Measurements from ENCODE around the gene REX1BD. TPM values are rescaled to one million over a fixed set of nuclear protein-coding genes. Genes with fewer than 3 reads are reported as not detected.

Gene REX1BD
- total and polyA plus RNA-seq, 2 of the 13 experiments (the other 11 are each of a cell fraction or from before 2014, with no cell fraction given) = 7.5 to 25.4 TPM

DNA sequence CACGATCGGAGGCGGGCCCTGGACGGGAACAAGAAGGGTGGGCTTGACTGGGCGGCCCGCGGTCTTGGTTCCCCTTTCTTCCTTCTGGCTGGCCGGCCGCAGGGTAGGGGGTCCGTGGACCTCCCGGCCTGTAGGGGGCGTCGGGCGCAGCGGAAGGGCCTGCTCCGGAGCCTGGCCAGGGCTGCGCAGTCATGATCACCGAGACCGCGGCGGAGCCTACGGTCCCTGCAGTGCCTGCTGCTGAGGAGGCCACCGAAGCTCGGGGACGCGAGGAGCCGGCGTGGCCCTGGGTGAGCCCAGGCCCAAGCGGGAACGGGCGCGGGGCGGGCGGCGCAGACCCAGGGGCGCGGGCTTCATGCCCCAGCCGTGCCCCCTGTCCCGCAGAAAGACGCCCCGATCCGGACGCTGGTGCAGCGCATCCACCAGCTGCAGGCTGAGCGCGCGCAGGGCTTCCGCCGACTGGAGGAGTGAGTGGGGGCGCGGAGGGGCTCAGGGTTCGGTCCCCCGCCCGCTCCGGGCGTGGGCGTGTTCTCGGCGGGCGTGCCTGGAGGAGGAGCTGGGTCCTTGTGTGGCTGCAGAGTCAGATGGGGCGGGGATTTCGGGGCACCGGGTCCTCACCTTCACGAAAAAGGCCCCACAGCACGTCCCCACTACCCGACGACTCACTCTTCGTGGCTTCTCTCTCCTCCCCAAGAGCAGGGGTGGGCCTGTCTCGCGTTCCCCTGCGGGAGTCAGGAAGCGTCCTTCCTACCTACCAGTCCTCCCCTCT is at the start of gene REX1BD (continued):
- no peak for TF ChIP-seq SUZ12 (IDR thresholded peaks at IDR 0.05; ENCODE audit: low read depth, low read length)
- TF ChIP-seq, protein P1, sequence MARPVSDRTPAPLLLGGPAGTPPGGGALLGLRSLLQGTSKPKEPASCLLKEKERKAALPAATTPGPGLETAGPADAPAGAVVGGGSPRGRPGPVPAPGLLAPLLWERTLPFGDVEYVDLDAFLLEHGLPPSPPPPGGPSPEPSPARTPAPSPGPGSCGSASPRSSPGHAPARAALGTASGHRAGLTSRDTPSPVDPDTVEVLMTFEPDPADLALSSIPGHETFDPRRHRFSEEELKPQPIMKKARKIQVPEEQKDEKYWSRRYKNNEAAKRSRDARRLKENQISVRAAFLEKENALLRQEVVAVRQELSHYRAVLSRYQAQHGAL (CRISPR knock-in tag; IDR thresholded peaks at IDR 0.05; ENCODE audit: not compliant biosample characterization) = no peak
- peak; percentile 53 for TF ChIP-seq MIXL1 (CRISPR knock-in tag; IDR thresholded peaks at IDR 0.05)
- no peak for TF ChIP-seq ZNF382 (CRISPR knock-in tag; IDR thresholded peaks at IDR 0.05; ENCODE audit: borderline replicate concordance)
- TF ChIP-seq, protein P2, sequence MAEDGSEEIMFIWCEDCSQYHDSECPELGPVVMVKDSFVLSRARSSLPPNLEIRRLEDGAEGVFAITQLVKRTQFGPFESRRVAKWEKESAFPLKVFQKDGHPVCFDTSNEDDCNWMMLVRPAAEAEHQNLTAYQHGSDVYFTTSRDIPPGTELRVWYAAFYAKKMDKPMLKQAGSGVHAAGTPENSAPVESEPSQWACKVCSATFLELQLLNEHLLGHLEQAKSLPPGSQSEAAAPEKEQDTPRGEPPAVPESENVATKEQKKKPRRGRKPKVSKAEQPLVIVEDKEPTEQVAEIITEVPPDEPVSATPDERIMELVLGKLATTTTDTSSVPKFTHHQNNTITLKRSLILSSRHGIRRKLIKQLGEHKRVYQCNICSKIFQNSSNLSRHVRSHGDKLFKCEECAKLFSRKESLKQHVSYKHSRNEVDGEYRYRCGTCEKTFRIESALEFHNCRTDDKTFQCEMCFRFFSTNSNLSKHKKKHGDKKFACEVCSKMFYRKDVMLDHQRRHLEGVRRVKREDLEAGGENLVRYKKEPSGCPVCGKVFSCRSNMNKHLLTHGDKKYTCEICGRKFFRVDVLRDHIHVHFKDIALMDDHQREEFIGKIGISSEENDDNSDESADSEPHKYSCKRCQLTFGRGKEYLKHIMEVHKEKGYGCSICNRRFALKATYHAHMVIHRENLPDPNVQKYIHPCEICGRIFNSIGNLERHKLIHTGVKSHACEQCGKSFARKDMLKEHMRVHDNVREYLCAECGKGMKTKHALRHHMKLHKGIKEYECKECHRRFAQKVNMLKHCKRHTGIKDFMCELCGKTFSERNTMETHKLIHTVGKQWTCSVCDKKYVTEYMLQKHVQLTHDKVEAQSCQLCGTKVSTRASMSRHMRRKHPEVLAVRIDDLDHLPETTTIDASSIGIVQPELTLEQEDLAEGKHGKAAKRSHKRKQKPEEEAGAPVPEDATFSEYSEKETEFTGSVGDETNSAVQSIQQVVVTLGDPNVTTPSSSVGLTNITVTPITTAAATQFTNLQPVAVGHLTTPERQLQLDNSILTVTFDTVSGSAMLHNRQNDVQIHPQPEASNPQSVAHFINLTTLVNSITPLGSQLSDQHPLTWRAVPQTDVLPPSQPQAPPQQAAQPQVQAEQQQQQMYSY (CRISPR knock-in tag; IDR thresholded peaks at IDR 0.05) = peak; percentile 2; the same call in 1 of the 2 replicates
- TF ChIP-seq GPBP1L1 (CRISPR knock-in tag; IDR thresholded peaks at IDR 0.05) = no peak
- TF ChIP-seq ZMYM2 (CRISPR knock-in tag; IDR thresholded peaks at IDR 0.05) = no peak
- TF ChIP-seq, protein P3, sequence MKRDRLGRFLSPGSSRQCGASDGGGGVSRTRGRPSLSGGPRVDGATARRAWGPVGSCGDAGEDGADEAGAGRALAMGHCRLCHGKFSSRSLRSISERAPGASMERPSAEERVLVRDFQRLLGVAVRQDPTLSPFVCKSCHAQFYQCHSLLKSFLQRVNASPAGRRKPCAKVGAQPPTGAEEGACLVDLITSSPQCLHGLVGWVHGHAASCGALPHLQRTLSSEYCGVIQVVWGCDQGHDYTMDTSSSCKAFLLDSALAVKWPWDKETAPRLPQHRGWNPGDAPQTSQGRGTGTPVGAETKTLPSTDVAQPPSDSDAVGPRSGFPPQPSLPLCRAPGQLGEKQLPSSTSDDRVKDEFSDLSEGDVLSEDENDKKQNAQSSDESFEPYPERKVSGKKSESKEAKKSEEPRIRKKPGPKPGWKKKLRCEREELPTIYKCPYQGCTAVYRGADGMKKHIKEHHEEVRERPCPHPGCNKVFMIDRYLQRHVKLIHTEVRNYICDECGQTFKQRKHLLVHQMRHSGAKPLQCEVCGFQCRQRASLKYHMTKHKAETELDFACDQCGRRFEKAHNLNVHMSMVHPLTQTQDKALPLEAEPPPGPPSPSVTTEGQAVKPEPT (CRISPR knock-in tag; IDR thresholded peaks at IDR 0.05; ENCODE audit: low read depth) = no peak
- TF ChIP-seq MED1 (CRISPR knock-in tag; IDR thresholded peaks at IDR 0.05) = peak; percentile 68
- TF ChIP-seq U2AF2 (IDR thresholded peaks at IDR 0.05; ENCODE audit: low read depth, low read length) = no peak
- no peak for TF ChIP-seq ZNF746 (CRISPR knock-in tag; IDR thresholded peaks at IDR 0.05)
- peak; percentile 71 for TF ChIP-seq RXRA (CRISPR knock-in tag; IDR thresholded peaks at IDR 0.05)
- peak; percentile 71 for TF ChIP-seq CCAR2 (optimal IDR thresholded peaks at IDR 0.05; ENCODE audit: low read depth, low read length)
- no peak for TF ChIP-seq THAP8 (CRISPR knock-in tag; IDR thresholded peaks at IDR 0.05; ENCODE audit: borderline replicate concordance)
- TF ChIP-seq, protein P4, sequence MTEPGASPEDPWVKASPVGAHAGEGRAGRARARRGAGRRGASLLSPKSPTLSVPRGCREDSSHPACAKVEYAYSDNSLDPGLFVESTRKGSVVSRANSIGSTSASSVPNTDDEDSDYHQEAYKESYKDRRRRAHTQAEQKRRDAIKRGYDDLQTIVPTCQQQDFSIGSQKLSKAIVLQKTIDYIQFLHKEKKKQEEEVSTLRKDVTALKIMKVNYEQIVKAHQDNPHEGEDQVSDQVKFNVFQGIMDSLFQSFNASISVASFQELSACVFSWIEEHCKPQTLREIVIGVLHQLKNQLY (CRISPR knock-in tag; IDR thresholded peaks at IDR 0.05) = peak; percentile 49; the same call in 1 of the 2 replicates
- peak; percentile 42 for TF ChIP-seq IKZF4 (CRISPR knock-in tag; IDR thresholded peaks at IDR 0.05; ENCODE audit: borderline replicate concordance, low read depth, not compliant biosample characterization)
- TF ChIP-seq ZFP36L2 (CRISPR knock-in tag; IDR thresholded peaks at IDR 0.05) = no peak
- TF ChIP-seq ZNF776 (CRISPR knock-in tag; IDR thresholded peaks at IDR 0.05) = no peak
- TF ChIP-seq, protein P5, sequence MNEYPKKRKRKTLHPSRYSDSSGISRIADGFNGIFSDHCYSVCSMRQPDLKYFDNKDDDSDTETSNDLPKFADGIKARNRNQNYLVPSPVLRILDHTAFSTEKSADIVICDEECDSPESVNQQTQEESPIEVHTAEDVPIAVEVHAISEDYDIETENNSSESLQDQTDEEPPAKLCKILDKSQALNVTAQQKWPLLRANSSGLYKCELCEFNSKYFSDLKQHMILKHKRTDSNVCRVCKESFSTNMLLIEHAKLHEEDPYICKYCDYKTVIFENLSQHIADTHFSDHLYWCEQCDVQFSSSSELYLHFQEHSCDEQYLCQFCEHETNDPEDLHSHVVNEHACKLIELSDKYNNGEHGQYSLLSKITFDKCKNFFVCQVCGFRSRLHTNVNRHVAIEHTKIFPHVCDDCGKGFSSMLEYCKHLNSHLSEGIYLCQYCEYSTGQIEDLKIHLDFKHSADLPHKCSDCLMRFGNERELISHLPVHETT (CRISPR knock-in tag; conservative IDR thresholded peaks at IDR 0.05) = peak; percentile 71; the same call in 1 of the 2 replicates
